Retinal pigment epithelial cell (primary cell): ENCODE results near the gene FAM241A.
A peak's percentile ranks its signal among the peaks of the same experiment; 100 is the strongest.

ENCODE experiments used
- DNase-seq: peaks from one replicate; pipeline ENCODE4 v3.0.0-alpha.2; 2010; ENCODE audit warnings: low read depth
- H3K4me3 ChIP-seq: 2 replicates; pipeline ENCODE4 v1.5.1; 2011; ENCODE audit warnings: mild to moderate bottlenecking, low read length, control low read depth, moderate library complexity
- TF ChIP-seq, protein P1 (sequence below): conservative IDR thresholded peaks from 2 replicates; pipeline ENCODE4 v1.5.1; 2011; ENCODE audit warnings: low read depth, low read length, control low read depth, inconsistent platforms

Gene FAM241A

DNA sequence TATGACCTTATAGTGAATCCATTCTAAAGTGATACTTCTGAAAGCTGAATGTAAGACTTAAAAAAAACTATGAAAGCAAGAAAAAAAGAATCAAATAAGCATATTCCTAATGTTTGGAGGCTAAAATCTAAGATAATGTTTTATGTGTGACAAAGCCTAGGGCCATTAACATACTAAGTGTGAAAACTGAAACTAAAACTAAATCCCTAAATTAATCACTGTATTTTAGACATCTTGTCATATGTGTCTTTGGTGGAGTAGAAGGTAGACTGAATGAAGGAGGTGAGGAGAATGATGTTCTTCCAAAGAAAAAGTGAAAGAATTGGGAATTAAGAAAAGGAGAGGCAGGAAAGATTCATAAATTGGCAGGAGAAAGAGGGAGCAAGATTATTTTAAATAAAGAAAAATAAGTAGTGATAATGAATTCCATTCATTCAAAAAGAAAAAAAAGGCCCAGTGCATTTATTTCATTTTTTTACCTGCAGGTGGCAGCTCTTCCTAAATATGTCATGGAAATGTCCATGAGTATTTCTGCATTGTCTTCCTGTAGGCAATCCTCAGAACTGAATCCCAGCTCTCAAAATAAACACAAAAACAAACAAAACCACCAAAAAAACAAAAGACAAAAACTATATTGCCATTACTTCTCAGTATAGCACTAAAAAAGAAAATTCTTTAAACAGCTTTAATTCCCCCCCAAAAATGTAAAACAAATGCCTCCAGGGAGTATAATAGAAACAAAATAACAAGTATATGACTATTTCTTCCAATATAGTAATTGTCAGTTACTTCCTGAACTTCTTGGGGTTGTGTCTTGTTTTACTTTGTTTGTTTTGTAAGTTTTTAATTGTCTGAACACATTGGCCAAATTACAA, 69.4 kb downstream of the FAM241A start:
- H3K4me3 ChIP-seq = no peak overlapping the region
- DNase-seq = no peak
- TF ChIP-seq, protein P1, sequence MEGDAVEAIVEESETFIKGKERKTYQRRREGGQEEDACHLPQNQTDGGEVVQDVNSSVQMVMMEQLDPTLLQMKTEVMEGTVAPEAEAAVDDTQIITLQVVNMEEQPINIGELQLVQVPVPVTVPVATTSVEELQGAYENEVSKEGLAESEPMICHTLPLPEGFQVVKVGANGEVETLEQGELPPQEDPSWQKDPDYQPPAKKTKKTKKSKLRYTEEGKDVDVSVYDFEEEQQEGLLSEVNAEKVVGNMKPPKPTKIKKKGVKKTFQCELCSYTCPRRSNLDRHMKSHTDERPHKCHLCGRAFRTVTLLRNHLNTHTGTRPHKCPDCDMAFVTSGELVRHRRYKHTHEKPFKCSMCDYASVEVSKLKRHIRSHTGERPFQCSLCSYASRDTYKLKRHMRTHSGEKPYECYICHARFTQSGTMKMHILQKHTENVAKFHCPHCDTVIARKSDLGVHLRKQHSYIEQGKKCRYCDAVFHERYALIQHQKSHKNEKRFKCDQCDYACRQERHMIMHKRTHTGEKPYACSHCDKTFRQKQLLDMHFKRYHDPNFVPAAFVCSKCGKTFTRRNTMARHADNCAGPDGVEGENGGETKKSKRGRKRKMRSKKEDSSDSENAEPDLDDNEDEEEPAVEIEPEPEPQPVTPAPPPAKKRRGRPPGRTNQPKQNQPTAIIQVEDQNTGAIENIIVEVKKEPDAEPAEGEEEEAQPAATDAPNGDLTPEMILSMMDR = peak; percentile 40

DNA sequence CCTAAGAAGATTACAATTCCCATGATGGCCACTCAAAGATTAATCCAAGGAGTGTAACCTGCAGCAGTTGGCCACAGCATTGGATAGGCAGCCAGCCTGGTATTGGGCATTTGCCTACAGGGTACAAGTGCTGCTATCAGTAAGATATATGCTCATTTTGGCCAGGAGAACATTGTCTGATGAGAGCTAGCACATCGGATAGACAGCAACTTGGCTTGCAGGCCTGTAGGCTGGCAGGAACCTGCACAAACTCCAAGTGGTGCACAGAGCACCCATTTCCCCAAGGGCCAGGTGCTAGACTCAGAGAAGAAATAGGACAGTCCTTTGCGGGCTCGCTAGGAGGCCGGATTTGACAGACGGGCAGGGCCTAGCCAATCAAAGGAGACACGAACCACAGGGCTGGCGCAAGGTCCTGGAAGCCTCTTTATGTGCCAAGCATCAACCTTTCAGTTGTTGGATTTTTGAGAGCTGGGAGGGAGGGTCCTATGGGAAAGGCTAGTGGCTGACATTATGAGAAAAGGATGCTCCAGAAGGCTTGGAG, 74.6 kb downstream of the FAM241A start:
- H3K4me3 ChIP-seq = no peak overlapping the region
- no peak for DNase-seq
- TF ChIP-seq, protein P1 = no peak

DNA sequence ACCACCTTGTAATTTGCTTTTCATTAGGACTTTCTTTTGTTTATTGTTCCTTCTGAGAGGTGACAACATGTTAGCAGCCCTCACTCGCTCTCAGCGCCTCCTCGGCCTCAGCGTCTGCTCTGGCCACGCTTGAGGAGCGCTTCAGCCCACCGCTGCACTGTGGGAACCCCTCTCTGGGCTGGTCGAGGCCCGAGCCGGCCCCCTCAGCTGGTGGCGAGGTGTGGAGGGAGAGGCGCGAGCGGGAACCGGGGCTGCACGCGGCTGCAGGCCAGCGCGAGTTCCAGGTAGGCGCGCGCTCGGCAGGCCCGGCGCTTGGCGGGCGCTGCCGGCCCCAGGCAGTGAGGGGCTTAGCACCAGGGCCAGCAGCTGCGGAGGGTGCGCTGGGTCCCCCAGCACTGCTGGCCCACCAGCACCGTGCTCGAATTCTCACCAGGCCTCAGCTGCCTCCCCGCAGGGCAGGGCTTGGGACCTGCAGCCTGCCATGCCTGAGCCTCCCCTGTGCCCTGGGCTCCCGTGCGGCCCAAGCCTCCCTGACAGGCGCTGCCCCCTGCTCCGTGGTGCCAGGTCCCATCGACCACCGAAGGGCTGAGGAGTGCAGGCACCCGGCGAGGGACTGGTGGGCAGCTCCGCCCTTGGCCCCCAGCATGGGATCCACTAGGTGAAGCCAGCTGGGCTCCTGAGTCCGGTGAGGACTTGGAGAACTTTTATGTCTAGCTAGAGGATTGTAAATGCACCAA, 77.1 kb downstream of the FAM241A start:
- DNase-seq = no peak
- TF ChIP-seq, protein P1 = no peak

DNA sequence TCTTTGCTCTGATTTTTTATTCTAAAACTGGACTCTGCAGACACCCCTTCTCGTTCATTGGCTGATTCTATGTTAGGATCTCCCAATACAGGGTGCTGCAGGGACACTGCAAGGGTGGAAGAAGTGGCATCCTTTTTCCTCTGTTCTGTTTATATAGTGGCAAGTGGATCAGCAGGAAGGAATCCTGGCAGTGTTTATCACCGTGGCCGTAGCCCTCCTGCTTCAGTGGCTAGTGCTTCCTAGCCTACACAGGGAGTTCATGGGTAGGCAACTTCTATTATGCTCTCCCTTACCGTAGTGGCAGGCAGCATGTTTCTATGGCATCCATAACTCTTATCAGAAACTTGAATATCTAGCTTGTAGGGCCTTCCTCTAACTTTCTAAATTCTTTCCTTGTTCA, 79.9 kb downstream of the FAM241A start:
- no peak overlapping the region for H3K4me3 ChIP-seq
- no peak for DNase-seq
- TF ChIP-seq, protein P1 = no peak

More for the DNA sequence above, 77.1 kb downstream of the FAM241A start:
- no peak overlapping the region for H3K4me3 ChIP-seq

DNA sequence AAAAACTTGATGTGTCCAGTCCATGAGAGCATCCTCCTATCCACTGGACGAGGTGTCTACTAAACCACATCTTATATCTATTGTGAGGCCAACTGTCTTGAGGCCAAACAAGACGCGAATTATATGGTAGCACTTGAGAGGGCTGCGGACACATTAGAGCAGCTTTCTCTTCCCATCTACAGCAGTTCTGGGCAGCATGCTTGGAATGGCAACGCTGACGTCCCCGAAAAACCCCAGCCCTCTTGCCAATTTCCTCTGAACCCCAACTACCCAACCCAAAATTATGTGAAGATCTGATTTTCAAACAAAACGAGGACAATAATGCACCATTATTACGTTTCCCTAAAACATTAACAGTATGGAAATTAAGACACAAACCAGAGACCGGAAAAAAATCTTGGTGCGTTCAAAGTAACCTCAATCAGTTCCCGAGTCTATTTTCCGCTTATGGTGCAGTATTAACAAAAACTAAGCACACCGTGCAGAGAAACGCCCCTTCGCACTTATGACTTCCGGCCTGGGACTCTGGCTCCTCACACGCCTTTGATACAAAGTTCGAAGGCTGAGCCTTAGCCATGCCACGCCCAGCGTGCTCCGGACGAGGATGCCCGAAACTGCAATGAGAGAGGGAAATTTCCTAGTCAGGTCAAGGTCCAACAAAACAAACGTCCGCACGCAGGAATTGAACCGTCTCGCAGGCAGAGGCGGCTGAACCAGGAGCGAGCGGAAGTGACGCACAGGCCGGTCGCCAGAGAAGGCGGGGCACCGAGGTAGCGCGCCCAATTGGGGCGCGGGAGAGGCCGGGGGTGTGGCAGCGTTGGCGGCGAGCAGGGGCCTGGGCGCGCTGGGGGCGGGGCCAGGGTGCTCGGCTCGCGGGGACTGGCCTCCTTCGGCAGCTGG, 85.9 kb downstream of the FAM241A start:
- peak; percentile 81 for DNase-seq
- TF ChIP-seq, protein P1 = no peak
- H3K4me3 ChIP-seq = peak overlapping the region; percentile 86

DNA sequence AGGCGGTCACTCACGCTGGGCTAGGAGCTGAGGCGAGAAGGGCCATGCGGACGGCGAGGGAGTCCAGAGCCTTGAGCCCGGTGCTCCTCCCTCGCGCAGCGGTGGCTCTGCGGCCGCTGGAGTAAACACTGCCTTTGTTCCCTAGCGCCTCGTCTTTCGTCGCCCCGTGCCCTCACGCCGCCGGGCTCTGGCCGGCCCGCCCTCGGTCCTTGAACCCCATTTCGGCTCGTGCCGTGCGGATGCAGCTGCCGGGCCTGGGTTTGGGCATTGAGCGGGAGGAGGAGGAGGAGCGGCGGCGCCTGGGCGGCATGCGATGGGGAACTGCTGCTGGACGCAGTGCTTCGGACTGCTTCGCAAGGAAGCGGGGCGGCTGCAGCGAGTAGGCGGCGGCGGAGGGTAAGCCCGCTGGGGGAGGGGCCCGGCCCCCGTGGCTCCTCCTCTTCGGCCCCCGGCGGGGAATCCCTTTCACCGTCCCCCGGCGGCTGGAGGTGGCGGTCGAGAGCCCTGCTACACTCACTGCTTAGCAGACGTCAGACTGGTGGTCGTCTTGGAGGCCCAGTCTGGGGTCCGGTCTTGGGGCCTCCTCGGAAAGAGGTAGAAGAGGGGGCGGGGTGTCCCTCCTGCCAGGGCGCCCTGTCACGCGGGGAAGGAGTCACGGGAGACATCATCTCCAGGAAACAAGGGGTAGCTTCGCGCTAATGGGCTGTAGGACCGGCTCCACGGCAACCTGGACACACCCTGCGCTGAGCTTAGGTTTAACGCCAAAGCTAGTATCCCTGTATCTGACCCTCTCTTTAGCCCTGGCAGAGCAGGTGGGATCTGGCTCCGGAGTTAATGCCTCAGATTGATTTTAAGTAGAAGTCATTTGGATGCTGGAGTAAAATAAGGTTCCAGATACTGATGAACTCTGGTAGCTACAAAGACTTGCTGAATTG, 86.8 kb downstream of the FAM241A start, which contains the start of gene AP1AR:
TSS of gene AP1AR (plus strand) at position 9 of the 935 bp plus-strand sequence. CDS start at position 314, 305 bp downstream.
- peak within 1 kb of the TSS; percentile 86 for H3K4me3 ChIP-seq
- TF ChIP-seq, protein P1 = peak; percentile 34
- DNase-seq = no peak
